GM12875 (cell line): ENCODE measurements around the gene GBE1.

Experiments
- H3K4me3 ChIP-seq: one replicate; pipeline ENCODE4 v1.5.1; 2011; ENCODE audit warnings: low read depth, low read length, control low read depth
- CTCF ChIP-seq: IDR thresholded peaks from 2 replicates; pipeline ENCODE4 v1.5.1; 2011; ENCODE audit warnings: low read depth, mild to moderate bottlenecking, control low read depth, inconsistent platforms, low read length, moderate library complexity, borderline replicate concordance; ENCODE audit not compliant: insufficient read depth

GBE1 gene

DNA sequence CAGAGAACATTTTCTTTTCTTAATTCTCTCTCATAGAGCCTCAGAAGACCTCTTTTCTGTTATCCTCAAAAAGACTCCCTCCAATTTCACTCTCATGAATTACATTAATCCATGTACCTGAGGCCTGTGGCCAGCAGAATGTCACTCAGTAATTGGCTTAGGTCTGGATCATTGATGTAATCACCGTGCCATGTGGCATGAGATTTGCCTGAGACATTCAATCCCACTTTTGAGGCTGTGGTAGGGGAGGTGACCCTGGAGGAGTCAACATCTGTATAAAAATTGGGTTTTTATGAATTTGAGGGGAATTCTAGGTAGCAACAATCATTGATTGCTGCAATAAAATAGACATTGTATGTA, 295.3 kb downstream of the GBE1 start:
- no peak overlapping the region for H3K4me3 ChIP-seq
- TF ChIP-seq CTCF: no peak

DNA sequence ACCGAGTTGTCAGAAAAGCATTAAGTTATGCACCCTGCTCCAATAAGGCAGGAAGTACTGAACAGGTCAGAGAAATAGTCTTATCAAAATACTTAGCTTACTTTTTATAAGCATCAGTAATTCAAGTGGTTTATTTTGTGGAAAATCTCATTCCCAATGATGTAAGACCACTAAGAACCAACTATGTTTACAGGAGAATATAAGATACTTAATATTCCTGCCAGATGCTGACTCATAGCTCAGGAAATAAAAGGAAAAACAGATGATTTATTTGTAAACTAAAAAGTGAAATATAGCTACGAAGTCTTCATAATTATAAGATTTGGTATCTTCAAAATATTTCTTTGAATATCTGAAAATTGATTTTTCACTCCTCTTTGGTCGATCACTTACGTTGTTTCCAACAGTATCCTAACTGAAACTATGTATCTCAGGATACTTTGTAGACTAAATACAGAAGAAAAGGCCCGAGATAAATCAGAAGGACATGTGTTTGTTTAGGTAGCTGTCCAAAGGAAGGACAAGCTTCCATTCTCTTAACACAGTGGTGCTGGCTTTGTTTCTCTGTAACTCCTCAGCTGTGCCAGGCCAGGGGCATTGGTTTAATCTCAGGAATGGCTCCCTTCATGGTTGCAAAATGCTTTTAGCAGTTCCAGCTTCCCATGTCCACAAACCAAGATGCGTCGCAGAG, 295.8 kb downstream of the GBE1 start:
- TF ChIP-seq CTCF: no peak
- H3K4me3 ChIP-seq: no peak overlapping the region

- no peak overlapping the region for H3K4me3 ChIP-seq
- TF ChIP-seq CTCF: no peak
Observed at GRCh38 chr3:81463781-81464180, 297.7 kb downstream of the GBE1 start.

DNA sequence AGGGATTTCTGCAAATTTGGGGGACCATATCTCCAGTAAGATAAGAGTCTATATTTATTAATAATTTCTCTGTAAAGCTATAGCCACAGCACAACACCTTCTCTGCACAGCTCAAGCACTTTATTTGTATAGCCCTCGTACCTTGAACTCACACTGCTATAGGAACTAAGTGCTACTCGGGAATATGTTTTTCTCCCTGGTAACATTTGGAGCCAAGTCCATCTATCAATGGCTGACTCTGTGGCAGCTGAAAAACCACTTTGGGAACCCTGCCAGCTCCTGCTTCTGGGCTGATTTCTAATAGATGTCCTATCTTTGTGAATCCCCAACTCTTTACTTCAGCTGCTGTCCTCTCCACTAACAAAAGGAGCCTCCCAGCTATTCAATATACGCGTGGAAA, 298.5 kb downstream of the GBE1 start:
- no peak for TF ChIP-seq CTCF

DNA sequence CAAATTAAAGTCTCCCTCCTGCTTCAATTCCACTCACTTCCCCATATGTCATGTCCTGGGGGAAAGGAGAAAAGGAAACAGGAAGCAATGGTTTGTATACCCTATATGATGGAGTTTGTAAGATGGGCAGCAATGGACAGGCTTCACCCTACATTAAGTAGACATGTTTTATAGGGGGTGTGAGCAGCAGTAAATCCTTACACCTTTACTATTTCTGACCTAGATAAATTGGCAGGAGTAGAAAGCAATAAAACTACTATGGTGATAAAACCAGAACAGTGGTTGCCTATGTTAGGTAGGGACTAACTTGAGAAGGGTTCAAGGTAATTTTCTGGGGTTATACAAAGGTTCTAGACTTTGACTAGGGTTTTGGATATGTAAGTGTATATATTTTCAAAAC, 301.7 kb downstream of the GBE1 start:
- no peak overlapping the region for H3K4me3 ChIP-seq
- TF ChIP-seq CTCF: no peak

More for the DNA sequence above, 298.5 kb downstream of the GBE1 start:
- no peak overlapping the region for H3K4me3 ChIP-seq

DNA sequence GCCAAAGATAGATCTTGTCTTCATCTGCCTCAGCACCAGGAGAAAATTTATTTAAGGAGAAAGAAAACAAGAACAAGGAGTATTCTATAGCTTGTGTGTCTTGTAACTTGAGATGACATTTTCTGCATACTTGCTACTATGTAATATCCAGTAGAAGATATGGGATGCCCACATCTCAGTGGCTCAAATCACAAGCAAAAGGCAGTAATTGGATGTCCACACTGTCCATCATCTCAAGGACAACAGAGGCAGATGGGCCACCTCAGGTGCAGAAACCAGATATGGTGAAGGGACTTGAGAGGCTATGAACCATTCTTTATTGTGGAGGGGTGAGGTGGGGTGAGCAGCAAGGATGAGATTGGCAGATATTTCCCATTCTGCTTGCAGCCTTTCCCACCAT, 309.0 kb downstream of the GBE1 start:
- TF ChIP-seq CTCF: no peak
- H3K4me3 ChIP-seq: no peak overlapping the region

GRCh38 chr3:81451611-81452010, 309.8 kb downstream of the GBE1 start:
- no peak for TF ChIP-seq CTCF

More at GRCh38 chr3:81451611-81452010, 309.8 kb downstream of the GBE1 start:
- H3K4me3 ChIP-seq: no peak overlapping the region
